Measurements from ENCODE around the gene SLC8A3. TPM values are rescaled to one million over a fixed set of nuclear protein-coding genes. Genes with fewer than 3 reads are reported as not detected.

SLC8A3 gene
- polyA plus RNA-seq, 4 donors, result 0.30 to 0.55 (median 0.45) TPM

DNA sequence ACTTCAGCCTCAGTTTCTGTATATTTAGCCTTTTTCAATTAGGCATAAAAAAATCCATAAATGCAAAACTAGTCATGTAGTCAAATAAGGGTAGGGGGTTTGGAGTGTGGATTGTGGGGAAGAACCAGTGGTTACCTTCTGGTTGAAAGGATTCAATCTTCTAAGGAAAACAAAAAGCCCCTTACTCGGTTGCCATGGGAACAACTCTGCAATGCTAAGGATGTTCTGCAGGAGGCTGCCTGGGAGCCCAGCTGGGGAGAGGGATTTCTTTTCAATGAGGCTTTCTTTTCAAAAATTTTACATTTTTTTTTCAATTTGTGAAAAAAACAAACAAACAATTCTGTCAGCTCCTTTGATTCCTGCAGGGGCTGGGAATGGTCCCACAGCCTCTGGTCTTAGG, 67.2 kb downstream of the SLC8A3 start:
- DNase-seq (ENCODE audit: low read depth in 4 of 4, low spot score in 3 of 4), result no peak

DNA sequence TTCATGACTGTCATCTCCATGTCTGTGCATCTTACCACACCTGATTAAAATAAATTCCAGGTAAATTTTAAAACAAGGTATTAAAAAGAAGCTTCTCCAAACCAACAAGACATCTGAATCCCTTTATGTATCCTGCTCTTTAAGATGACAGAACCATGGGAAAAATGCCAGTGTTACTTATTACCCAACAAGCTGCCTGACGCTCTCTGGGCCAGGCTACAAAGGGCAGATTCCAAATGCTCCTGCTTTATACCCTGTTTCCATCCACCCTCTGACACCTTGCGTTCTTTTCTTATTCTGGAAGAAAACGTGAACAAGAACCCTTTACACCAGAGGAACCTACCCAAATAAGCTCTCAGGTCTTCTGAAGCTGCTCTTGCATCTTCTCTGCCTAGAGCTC, 70.7 kb downstream of the SLC8A3 start:
- DNase-seq (ENCODE audit: low read depth in 4 of 4, low spot score in 3 of 4), result no peak

GRCh38 chr14:70116278-70116677, 72.5 kb downstream of the SLC8A3 start:
- DNase-seq (ENCODE audit: low read depth in 4 of 4, low spot score in 3 of 4), result no peak

- no peak for DNase-seq (ENCODE audit: low read depth in 4 of 4, low spot score in 3 of 4)
Observed at GRCh38 chr14:70114621-70115156, 74.1 kb downstream of the SLC8A3 start.

DNA sequence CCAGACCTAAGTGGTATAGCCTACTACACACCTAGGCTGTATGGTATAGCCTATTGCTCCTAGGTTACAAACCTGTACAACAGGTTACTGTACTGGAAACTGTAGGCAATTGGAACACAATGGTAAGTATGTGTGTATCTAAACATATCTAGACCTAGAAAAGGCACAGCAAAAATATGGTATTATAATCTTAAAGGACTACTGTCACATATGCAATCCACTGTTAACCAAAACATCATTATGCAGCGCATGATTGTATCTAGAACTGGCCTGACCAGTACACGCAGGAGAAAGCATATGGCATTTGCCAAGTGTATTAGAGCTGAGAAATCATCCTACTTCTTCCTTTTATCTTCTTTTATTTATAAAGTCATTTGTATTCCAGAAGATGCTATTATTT, 75.5 kb downstream of the SLC8A3 start:
- no peak for DNase-seq (ENCODE audit: low read depth in 4 of 4, low spot score in 3 of 4)

DNA sequence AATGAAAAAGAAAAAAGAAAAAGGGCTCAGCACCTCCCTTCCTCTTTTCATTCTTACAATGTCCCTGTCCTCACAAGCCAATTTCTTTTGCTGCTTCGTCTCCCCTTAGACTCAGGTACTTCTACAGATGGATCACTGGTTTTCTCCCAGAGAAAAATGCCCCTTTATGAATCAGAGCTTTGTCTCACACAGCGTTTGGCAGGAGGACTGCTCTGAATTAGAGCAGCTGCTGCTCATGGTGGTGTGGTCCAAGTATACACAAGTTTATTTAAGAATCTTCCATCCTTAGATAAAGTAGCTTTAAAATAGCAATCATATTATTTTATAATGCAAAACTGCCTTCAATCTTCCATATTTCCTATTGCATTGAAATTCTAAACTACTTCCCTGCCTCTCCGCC, 80.3 kb downstream of the SLC8A3 start:
- no peak for DNase-seq (ENCODE audit: low read depth in 4 of 4, low spot score in 3 of 4)

DNA sequence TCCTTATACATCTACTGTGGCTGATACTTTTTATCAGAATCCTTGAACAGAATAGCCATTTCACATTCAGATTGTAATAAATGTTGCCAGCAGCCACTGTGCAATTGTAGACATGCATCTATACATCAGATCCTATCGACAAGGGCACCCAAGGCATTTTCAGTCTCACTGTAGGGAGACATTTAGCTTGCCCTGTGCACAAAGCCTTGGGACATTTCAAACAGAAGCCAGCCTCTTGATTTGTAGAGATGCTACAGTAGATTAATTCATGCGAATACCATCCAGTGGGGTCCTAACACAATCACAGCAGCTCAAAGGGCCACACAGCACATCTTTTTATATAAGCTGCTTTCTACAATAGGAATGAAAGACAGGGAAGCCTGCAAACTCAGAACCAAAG, 81.4 kb downstream of the SLC8A3 start:
- DNase-seq (ENCODE audit: low read depth in 4 of 4, low spot score in 3 of 4), result no peak

DNA sequence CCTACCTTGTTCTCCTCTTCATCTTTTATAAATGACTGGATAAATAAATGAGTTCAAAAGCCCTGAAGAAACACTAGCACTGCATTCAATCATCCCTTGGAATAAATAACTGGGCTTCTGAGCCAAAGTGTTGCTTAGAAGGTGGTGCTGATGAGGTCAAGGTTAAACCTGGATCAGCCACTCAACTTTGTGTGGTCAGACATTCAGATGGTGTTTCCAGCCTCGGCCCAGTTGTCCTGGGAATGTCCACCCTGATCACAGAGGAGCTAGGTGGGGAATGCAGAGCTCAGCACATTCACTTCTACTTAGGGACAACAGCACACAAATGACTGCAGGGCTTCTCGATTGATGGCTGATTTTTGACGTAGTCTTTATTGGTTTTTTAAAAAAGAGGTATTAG, 88.7 kb downstream of the SLC8A3 start:
- DNase-seq (ENCODE audit: low read depth in 4 of 4, low spot score in 3 of 4), result no peak

- no peak for DNase-seq (ENCODE audit: low read depth in 4 of 4, low spot score in 3 of 4)
Observed at GRCh38 chr14:70098250-70098809, 90.4 kb downstream of the SLC8A3 start.

DNA sequence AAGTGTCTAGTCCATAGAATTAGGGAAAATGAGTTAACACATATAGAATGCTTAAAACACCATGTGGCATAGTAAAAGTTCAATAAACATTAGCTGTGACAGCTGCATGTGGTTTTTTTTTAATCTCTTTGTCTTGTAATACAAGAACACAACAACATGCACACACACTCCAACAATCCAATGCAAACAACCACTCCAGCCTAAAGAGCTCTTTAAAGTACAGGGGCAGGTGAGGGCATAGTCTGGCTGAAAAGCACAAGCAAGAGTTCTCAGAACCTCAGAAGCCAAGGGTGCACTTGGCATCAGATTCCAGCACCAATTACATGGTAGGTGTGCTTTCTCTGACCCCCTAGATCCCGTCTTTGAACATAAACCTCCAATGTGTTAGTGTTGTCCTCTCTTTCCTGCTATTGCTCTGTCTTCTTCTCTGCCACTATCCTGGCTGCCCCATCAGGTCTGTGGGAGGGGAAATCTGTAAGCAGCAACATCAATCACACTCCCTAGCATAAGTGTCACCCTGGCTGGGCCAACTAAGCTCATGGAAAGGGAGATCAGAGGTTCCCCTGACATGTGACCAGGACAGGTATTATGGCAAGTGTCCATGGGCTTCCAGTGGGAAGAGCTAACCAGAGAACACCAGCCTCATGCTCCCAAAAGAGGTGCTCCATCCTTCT, 91.0 kb downstream of the SLC8A3 start:
- DNase-seq (ENCODE audit: low read depth in 4 of 4, low spot score in 3 of 4), result no peak

GRCh38 chr14:70096866-70097265, 91.9 kb downstream of the SLC8A3 start:
- DNase-seq (ENCODE audit: low read depth in 4 of 4, low spot score in 3 of 4), result no peak

DNA sequence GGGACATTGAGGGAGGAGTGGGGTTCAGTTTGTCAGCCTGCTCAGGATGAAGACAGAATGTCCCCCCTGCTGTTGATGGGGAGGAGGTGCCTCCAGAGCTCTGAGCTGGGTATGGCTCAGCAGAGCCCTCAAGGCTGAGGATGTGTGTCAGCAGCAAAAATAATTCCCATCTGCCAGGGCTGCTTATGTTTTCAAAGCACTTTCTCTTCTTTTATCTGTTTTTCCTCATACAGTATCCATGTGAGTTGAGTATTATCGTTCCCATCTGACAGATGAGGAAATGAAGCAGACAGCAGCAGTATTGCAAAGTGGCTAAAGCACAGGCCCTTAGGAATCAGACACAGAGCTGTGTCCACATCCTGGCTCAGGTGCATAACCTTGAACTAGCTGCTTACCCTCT, 94.1 kb downstream of the SLC8A3 start:
- no peak for DNase-seq (ENCODE audit: low read depth in 4 of 4, low spot score in 3 of 4)

- no peak for DNase-seq (ENCODE audit: low read depth in 4 of 4, low spot score in 3 of 4)
Observed at GRCh38 chr14:70094106-70094505, 94.6 kb downstream of the SLC8A3 start.

DNA sequence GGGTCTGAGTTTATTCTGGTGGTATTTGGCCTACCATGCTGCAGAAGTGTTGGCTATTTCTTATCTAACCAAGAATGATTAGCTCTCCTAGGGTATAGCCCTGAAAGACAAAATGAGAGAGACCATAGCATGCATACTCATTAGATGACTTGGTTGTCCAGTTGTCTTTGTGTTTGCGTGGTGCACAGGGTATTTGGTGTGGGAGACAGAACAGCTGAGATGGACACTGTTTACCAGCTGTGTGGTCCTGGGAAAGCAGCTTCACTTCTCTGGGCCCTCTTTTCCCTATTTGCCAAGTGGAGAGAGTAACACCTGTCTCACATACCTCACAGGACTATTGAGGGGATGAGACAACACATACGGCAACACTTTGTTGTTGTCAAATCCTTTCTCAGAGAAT, 95.6 kb downstream of the SLC8A3 start:
- no peak for DNase-seq (ENCODE audit: low read depth in 4 of 4, low spot score in 3 of 4)

- no peak for DNase-seq (ENCODE audit: low read depth in 4 of 4, low spot score in 3 of 4)
Observed at GRCh38 chr14:70087380-70087697, 101.4 kb downstream of the SLC8A3 start.

- peak in 1 of 4 donors; percentile 6 for DNase-seq (ENCODE audit: low read depth in 4 of 4, low spot score in 3 of 4)
Observed at GRCh38 chr14:70086685-70087379, 101.9 kb downstream of the SLC8A3 start.

DNA sequence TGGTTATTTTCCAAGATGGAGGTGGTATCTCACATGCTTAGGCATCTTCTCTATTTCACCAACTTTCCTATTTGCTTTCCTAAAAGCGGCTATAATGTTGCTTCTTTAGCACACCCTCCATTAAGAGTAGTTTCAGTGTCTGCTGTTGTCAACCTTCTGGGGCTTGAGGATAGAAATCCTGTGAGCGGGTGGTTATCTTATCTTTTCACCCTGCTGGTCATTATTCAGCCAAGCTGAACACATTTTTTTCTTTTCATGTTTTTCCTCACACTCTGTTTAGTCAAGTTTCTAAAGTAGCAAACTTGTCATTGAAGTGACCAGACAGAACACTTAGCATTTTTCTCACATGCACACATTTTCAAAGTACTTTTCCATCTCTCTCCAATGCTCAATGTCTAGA, 104.5 kb downstream of the SLC8A3 start:
- no peak for DNase-seq (ENCODE audit: low read depth in 4 of 4, low spot score in 3 of 4)

DNA sequence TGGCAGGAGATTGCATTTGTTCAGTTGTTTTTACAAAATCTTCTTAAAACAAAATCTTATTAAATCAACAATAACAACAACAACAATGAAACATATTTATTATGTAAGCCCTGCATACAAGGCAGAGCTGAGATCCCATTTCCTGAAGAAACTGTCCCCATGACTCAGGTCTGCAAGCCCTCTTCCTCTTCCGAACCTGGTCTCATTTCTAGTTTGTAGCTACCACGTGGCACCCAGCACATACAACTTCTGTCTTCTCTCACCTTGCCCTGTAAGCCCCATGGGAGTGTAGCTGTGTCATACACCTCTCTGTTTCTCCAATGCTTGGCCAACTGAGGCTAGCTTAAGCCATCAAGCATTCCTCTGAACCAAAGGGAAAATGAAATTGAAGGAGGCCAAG, 106.4 kb downstream of the SLC8A3 start:
- DNase-seq (ENCODE audit: low read depth in 4 of 4, low spot score in 3 of 4), result no peak

- DNase-seq (ENCODE audit: low read depth in 4 of 4, low spot score in 3 of 4), result no peak
Observed at GRCh38 chr14:70080076-70080475, 108.7 kb downstream of the SLC8A3 start.

- no peak for DNase-seq (ENCODE audit: low read depth in 4 of 4, low spot score in 3 of 4)
Observed at GRCh38 chr14:70078329-70078728, 110.4 kb downstream of the SLC8A3 start.

DNA sequence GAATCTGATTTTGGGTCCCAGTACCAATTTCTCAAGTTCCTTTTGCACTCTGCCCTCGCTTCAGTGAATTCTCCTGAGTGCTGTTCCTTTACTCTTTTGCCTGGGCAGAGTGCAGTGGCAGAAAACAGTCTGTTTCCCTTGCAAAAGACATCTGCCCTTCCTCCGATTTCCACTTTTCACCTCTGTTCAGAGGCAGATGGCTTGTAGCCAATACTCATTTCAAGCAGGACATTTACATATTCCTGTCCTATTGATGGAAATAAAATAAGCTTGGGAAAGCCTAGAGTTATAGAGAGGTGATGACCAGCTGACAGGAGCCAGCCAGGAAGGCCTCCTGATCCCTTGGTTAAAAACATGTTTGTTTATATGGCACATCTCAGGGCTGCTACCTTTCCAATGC, 111.0 kb downstream of the SLC8A3 start:
- DNase-seq (ENCODE audit: low read depth in 4 of 4, low spot score in 3 of 4), result no peak

DNA sequence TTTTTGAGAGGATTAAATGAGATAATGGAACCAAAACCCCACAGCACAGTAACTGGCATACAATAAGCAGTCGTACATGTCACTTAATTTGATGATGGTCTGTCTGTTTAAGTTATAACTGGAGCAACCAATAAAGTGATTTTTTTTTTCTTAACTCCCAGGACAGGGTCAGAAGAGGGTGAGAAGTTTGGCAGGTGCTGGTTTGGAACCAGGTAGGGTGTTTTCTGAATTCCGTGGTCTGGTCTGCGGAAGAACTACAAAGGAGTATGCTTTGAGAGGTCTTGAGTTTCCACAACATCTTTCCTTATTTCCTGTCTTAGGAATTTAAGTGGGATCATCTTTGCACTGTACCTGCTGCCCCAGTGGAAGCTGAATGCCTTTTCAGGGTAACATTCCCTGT, 111.7 kb downstream of the SLC8A3 start:
- DNase-seq (ENCODE audit: low read depth in 4 of 4, low spot score in 3 of 4), result no peak
